Hepatocyte (in vitro differentiated cells): ENCODE data around the gene CHAF1A. TPM values are rescaled to one million over a fixed set of nuclear protein-coding genes. Genes with fewer than 3 reads are reported as not detected.

Source experiments
- DNase-seq: peaks from one replicate; pipeline ENCODE4 v3.0.0-alpha.2; 2016; ENCODE audit warnings: low spot score
- H2AFZ ChIP-seq: fragments of 200-600 bp; sonication (generic); 2 replicates; pipeline ENCODE4 v1.6.0; 2016; ENCODE audit warnings: antibody characterized with exemption, mild to moderate bottlenecking
- H3K27ac ChIP-seq: fragments of 200-600 bp; sonication (generic); 2 replicates; pipeline ENCODE4 v1.5.1; 2016; ENCODE audit warnings: mild to moderate bottlenecking
- H3K27me3 ChIP-seq: fragments of 200-600 bp; sonication (generic); 2 replicates; pipeline ENCODE4 v1.6.1; 2016
- H3K36me3 ChIP-seq: fragments of 200-600 bp; sonication (generic); replicated peaks from 2 replicates; pipeline ENCODE4 v1.5.1; 2016; ENCODE audit warnings: low read depth; ENCODE audit not compliant: insufficient read depth
- H3K4me1 ChIP-seq: fragments of 200-600 bp; sonication (generic); 2 replicates; pipeline ENCODE4 v1.5.1; 2016; ENCODE audit warnings: mild to moderate bottlenecking, moderate library complexity; ENCODE audit not compliant: insufficient read depth
- H3K4me2 ChIP-seq: fragments of 200-600 bp; sonication (generic); 2 replicates; pipeline ENCODE4 v1.6.0; 2016
- H3K4me3 ChIP-seq: fragments of 200-600 bp; sonication (generic); 2 replicates; pipeline ENCODE4 v1.5.1; 2016; ENCODE audit warnings: mild to moderate bottlenecking
- H3K79me2 ChIP-seq: fragments of 200-600 bp; sonication (generic); 2 replicates; pipeline ENCODE4 v1.6.0; 2017; ENCODE audit warnings: mild to moderate bottlenecking
- H3K9me2 ChIP-seq: fragments of 200-600 bp; sonication (generic); replicated peaks from 2 replicates; pipeline ENCODE4 v1.6.0; 2017; ENCODE audit warnings: mild to moderate bottlenecking; ENCODE audit not compliant: insufficient read depth
- H3K9me3 ChIP-seq: fragments of 200-600 bp; sonication (generic); 2 replicates; pipeline ENCODE4 v1.5.1; 2016; ENCODE audit warnings: low read depth, mild to moderate bottlenecking
- H4K20me1 ChIP-seq: fragments of 200-600 bp; sonication (generic); 2 replicates; pipeline ENCODE4 v1.6.0; 2016; ENCODE audit warnings: mild to moderate bottlenecking; ENCODE audit not compliant: insufficient read depth, poor library complexity, severe bottlenecking
- EZH2 ChIP-seq: fragments of 200-600 bp; sonication (generic); IDR thresholded peaks from 2 replicates; pipeline ENCODE4 v1.6.1; 2016; ENCODE audit warnings: antibody characterized with exemption, mild to moderate bottlenecking, borderline replicate concordance
- EZH2phosphoT487 ChIP-seq: fragments of 200-600 bp; sonication (generic); IDR thresholded peaks from one replicate; pipeline ENCODE4 v1.6.1; 2018; ENCODE audit warnings: antibody characterized with exemption, mild to moderate bottlenecking, low read depth, moderate library complexity; ENCODE audit not compliant: unreplicated experiment, severe bottlenecking
- WGBS: methylation state at CpG from one replicate; pipeline ENCODE4 v1.1.6; 2016; ENCODE audit warnings: low lambda C conversion rate; ENCODE audit errors: missing lambda C conversion rate; 5-methylcytosine and 5-hydroxymethylcytosine counted together
- polyA plus RNA-seq: library from polyadenylated mRNA; unstranded; fragments of >200 nt; fragmentation: Nextera tagmentation; extraction: Ambion mirVana; gene quantifications from 2 replicates; pipeline ENCODE4 v1.2.1, GENCODE V29; 2016
- total RNA-seq: library from RNA; depleted of rRNA; stranded (reverse); fragments of >200 nt; gene quantifications from 2 replicates; pipeline ENCODE4 v1.2.3, GENCODE V29; 2014
- TF ChIP-seq, protein P1 (sequence below): fragments of 200-600 bp; sonication (generic); IDR thresholded peaks from 2 replicates; pipeline ENCODE4 v1.5.1; 2016; ENCODE audit warnings: antibody characterized with exemption, mild to moderate bottlenecking; ENCODE audit not compliant: poor library complexity

Gene CHAF1A, protein sequence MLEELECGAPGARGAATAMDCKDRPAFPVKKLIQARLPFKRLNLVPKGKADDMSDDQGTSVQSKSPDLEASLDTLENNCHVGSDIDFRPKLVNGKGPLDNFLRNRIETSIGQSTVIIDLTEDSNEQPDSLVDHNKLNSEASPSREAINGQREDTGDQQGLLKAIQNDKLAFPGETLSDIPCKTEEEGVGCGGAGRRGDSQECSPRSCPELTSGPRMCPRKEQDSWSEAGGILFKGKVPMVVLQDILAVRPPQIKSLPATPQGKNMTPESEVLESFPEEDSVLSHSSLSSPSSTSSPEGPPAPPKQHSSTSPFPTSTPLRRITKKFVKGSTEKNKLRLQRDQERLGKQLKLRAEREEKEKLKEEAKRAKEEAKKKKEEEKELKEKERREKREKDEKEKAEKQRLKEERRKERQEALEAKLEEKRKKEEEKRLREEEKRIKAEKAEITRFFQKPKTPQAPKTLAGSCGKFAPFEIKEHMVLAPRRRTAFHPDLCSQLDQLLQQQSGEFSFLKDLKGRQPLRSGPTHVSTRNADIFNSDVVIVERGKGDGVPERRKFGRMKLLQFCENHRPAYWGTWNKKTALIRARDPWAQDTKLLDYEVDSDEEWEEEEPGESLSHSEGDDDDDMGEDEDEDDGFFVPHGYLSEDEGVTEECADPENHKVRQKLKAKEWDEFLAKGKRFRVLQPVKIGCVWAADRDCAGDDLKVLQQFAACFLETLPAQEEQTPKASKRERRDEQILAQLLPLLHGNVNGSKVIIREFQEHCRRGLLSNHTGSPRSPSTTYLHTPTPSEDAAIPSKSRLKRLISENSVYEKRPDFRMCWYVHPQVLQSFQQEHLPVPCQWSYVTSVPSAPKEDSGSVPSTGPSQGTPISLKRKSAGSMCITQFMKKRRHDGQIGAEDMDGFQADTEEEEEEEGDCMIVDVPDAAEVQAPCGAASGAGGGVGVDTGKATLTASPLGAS
- 5.5 and 6.2 TPM in 2 replicates for total RNA-seq
- polyA plus RNA-seq = 6.5 and 11.1 TPM in 2 replicates

DNA sequence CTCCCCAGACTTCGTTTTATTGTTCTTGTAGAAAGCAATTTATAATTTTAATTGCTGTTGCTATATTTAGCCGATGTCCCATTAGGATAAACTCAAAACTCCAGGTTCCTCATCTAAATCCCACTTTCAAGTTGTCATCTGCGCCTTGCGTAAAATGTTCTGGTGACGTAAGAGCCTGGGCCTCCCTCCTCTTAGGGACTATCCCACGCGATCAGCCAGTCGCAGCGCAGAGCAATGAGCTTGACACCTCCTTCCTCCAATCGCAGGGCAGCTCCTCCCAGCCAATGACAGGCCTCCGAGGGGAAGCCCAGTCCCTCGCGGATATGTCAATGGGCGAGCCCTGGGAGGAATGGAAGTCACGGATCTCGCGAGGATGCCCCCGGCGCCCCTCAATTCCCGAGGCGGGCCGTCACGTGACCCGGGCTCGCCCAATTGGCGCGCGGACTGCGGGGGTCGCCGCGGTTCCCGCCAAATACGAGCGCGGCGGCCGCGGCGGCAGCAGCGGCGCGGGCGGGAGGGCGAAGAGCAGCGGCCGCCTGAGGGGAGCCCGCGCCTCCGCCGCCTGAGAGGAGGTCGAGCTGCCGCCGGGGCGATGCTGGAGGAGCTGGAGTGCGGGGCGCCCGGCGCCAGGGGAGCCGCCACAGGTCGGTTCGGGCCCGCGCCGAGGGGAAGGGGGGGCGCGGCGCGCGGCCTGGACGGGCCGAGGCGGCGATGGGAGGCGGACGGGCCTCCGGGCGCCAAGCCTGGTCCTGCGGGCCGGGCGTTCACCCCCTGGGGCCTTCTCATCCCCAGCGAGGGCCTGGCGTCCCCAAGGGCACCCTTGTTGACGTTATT lies at the start of gene CHAF1A:
Gene CHAF1A, plus strand, starts transcription at position 470 of the 834 bp plus-strand sequence. Its CDS starts 123 bp downstream, at position 593.
- WGBS = under 1% methylated on average over 73 of the region's 84 CpGs
- peaks cover 10% of the 10 kb centered on the region for H3K4me1 ChIP-seq
- H3K4me2 ChIP-seq = peak within 1 kb of the TSS; percentile 94
- peak; percentile 100 for DNase-seq
- peak within 1 kb of the TSS; percentile 76 for H2AFZ ChIP-seq
- H3K9me3 ChIP-seq = no peaks in the 10 kb centered on the region
- H3K27ac ChIP-seq = peak within 1 kb of the TSS; percentile 89
- H3K27me3 ChIP-seq = no peaks in the 10 kb centered on the region
- H3K36me3 ChIP-seq = no peaks in the 10 kb centered on the region
- H3K9me2 ChIP-seq = no peaks in the 10 kb centered on the region
- peaks cover 17% of the 10 kb centered on the region for H4K20me1 ChIP-seq
- TF ChIP-seq, protein P1, sequence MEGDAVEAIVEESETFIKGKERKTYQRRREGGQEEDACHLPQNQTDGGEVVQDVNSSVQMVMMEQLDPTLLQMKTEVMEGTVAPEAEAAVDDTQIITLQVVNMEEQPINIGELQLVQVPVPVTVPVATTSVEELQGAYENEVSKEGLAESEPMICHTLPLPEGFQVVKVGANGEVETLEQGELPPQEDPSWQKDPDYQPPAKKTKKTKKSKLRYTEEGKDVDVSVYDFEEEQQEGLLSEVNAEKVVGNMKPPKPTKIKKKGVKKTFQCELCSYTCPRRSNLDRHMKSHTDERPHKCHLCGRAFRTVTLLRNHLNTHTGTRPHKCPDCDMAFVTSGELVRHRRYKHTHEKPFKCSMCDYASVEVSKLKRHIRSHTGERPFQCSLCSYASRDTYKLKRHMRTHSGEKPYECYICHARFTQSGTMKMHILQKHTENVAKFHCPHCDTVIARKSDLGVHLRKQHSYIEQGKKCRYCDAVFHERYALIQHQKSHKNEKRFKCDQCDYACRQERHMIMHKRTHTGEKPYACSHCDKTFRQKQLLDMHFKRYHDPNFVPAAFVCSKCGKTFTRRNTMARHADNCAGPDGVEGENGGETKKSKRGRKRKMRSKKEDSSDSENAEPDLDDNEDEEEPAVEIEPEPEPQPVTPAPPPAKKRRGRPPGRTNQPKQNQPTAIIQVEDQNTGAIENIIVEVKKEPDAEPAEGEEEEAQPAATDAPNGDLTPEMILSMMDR = no peak
- TF ChIP-seq EZH2 = no peak
- H3K4me3 ChIP-seq = peak within 1 kb of the TSS; percentile 39
- peaks cover 76% of the 10 kb centered on the region for H3K79me2 ChIP-seq

DNA sequence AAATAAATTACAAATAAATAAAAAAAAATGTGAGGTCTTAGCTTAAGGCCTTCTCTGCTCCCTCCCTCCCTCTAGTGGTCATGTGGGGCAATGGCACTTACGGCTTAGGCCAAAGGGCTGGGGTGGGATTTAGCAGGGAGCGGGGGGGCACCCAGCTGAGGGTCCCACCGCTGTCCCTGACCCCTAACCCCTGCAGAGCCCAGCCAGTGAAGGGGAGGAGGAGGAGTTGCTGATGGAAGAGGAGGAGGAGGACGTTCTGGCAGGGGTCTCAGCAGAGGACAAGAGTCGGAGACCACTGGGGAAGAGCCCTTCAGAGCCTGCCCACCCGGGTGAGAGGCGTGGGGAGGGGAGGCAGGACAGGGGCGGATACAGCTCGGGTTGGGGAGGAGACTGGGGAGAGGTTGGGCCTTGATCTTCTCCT lies 49.7 kb upstream of the CHAF1A start:
- Histone ChIP-seq H3K36me3 (no peaks in the 10 kb centered on the region), H2AFZ (no peak overlapping the region), H3K4me3 (no peak overlapping the region), H3K4me1 (no peaks in the 10 kb centered on the region), H3K4me2 (no peak overlapping the region), H3K27ac (no peak overlapping the region), H4K20me1 (no peaks in the 10 kb centered on the region), H3K9me2 (no peaks in the 10 kb centered on the region), H3K27me3 (no peaks in the 10 kb centered on the region), H3K79me2 (no peaks in the 10 kb centered on the region), H3K9me3 (no peaks in the 10 kb centered on the region)
- peak; percentile 83 for DNase-seq
- 61% methylated on average over 8 of the region's 9 CpGs for WGBS
- TF ChIP-seq EZH2phosphoT487 = no peak
- TF ChIP-seq EZH2 = no peak
- TF ChIP-seq, protein P1 = peak; percentile 94

DNA sequence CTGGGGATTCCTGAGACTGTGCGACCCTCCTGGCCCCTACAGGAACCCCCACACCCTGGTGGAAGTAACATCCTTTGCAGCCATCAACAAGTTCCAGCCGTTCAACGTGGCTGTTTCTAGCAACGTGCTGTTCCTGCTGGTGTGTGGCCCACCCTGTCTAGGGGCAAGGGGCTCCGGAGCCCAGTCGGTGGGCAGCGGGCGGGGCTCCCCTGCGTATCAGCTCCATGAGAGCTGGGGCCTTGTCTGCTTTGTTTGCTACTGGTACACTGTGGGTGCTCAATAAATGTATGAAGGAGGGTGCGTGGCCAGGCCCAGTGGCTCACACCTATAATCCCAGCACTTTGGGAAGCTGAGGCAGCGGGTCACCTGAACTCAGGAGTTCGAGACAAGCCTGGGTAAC lies 48.2 kb upstream of the CHAF1A start:
- no peaks in the 10 kb centered on the region for H3K36me3 ChIP-seq
- 98% methylated on average over 12 of the region's 12 CpGs for WGBS
- no peaks in the 10 kb centered on the region for H3K4me1 ChIP-seq
- DNase-seq = no peak
- no peaks in the 10 kb centered on the region for H3K27me3 ChIP-seq
- H3K27ac ChIP-seq = no peak overlapping the region
- TF ChIP-seq, protein P1 = no peak
- no peak for TF ChIP-seq EZH2
- TF ChIP-seq EZH2phosphoT487 = no peak
- H4K20me1 ChIP-seq = no peaks in the 10 kb centered on the region
- H3K4me3 ChIP-seq = no peak overlapping the region
- H3K9me3 ChIP-seq = no peaks in the 10 kb centered on the region
- H3K79me2 ChIP-seq = no peaks in the 10 kb centered on the region
- H3K9me2 ChIP-seq = no peaks in the 10 kb centered on the region
- H3K4me2 ChIP-seq = no peak overlapping the region
- H2AFZ ChIP-seq = no peak overlapping the region
